22Rv1 (cell line): Measurements from ENCODE around the gene REXO1.

ENCODE experiments used
- H3K27ac ChIP-seq: fragments of 450-650 bp; 2 replicates; pipeline ENCODE4 v1.5.1; 2017
- ZFX ChIP-seq: fragments of 450-650 bp; IDR thresholded peaks from 2 replicates; pipeline ENCODE4 v1.6.1; 2017; ENCODE audit warnings: antibody characterized with exemption, borderline replicate concordance
- TF ChIP-seq, protein P1 (sequence below): fragments of 450-650 bp; IDR thresholded peaks from 2 replicates; pipeline ENCODE4 v1.5.1; 2017; ENCODE audit warnings: mild to moderate bottlenecking

The REXO1 gene

DNA sequence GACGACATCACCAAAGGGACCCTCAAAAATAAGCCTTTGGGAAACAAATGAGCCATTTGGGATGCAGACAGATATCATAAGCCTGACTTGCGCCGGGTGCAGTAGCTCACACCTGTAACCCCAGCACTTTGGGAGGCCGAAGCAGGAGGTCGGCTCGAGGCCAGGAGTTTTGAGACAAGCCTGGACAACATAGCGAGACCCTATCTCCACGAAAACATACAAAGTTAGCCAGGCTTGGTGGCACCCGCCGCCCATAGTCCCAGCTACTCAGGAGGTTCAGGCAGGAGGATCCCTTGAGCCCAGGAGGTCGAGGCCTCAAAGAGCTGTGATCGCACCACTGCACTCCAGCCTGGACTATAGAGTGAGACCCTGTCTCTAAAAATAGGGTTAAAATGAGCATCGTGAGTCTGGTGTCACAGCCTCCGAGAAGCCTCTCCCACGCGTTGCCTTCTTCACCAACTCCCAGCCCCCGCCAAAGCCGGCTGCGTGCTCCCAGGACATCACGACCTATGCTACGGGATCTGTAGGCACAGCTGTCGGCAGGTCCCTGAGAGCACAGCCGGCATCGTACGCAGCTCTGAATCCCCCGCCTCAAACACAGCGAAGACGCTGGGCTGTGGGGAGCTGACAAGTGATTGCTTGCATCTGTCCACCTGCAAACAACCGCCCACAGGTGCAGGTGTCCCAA is 1.6 kb downstream of the REXO1 start:
- TF ChIP-seq ZFX, result no peak
- TF ChIP-seq, protein P1, sequence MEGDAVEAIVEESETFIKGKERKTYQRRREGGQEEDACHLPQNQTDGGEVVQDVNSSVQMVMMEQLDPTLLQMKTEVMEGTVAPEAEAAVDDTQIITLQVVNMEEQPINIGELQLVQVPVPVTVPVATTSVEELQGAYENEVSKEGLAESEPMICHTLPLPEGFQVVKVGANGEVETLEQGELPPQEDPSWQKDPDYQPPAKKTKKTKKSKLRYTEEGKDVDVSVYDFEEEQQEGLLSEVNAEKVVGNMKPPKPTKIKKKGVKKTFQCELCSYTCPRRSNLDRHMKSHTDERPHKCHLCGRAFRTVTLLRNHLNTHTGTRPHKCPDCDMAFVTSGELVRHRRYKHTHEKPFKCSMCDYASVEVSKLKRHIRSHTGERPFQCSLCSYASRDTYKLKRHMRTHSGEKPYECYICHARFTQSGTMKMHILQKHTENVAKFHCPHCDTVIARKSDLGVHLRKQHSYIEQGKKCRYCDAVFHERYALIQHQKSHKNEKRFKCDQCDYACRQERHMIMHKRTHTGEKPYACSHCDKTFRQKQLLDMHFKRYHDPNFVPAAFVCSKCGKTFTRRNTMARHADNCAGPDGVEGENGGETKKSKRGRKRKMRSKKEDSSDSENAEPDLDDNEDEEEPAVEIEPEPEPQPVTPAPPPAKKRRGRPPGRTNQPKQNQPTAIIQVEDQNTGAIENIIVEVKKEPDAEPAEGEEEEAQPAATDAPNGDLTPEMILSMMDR, result no peak
- H3K27ac ChIP-seq, result peak overlapping the region; percentile 91; the same call in 1 of the 2 replicates

DNA sequence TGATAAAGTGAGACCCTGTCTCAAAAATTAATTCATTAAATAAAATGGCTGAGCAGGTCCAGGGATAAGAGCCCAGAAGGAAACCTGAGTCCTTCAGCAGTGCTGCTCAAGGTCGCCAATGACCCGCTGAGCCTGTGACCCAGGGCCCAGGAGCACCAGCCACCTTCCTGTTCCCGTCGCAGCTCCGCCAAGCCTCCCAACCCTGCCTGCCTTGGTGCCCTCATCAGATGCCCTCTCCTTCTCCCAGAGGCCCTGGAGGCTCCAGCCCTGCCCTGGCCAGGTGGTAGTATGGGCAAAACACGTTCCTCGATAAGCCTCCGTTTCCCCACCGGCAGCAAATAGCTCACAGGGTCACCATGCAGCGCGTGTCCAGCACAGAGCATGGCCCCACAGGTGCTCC is 2.6 kb downstream of the REXO1 start:
- TF ChIP-seq ZFX, result no peak
- TF ChIP-seq, protein P1, result no peak
- no peak overlapping the region for H3K27ac ChIP-seq

DNA sequence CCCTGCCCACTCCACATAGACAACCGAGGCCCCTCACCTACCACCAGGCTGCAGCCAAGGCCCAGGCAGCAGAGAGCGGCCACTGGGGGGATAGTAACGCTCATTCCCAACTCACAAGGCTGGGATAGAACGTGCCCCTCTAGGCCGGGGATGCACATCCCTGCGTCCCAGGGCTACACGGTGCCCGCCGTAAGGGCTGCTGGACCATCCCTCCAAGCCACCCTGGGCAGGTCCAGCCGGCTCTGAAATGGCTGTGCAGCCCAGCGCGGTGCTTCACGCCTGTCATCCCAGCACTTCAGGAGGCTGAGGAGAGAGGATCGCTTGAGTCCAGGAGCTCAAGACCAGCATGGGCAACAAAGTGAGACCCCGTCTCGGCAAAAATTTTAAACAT is 3.2 kb downstream of the REXO1 start:
- no peak overlapping the region for H3K27ac ChIP-seq
- TF ChIP-seq ZFX, result no peak
- TF ChIP-seq, protein P1, result no peak

DNA sequence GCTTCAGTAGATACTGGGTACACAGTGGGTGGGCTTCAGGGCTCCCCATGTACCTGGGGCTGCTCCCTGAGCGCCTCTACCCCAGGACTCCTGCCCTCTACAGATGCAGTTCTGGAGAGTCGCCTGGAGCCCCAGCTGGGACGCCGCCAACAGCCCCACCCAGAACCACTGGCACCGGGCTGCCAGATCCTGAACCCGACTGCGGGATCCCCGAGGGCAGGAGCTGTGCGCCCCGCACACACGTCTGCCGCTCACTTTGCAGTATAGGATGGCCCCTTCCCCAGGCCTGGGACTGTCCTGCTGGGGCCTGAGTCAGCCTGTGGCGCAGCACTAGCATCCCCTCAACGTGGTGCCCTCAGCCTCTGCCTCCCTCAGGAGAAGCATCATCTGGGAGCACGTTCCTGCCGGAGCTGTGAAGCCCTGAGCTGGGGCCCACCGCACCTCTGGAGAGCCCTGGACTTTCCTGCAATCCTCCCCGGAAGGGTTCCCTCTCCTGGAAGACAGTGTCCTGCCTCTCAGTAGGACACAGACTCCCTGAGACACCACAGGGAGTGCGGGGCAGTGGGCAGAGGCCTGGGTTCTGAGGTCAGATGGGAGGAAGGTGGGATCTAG is 3.7 kb downstream of the REXO1 start:
- TF ChIP-seq, protein P1, result no peak
- TF ChIP-seq ZFX, result no peak
- no peak overlapping the region for H3K27ac ChIP-seq

DNA sequence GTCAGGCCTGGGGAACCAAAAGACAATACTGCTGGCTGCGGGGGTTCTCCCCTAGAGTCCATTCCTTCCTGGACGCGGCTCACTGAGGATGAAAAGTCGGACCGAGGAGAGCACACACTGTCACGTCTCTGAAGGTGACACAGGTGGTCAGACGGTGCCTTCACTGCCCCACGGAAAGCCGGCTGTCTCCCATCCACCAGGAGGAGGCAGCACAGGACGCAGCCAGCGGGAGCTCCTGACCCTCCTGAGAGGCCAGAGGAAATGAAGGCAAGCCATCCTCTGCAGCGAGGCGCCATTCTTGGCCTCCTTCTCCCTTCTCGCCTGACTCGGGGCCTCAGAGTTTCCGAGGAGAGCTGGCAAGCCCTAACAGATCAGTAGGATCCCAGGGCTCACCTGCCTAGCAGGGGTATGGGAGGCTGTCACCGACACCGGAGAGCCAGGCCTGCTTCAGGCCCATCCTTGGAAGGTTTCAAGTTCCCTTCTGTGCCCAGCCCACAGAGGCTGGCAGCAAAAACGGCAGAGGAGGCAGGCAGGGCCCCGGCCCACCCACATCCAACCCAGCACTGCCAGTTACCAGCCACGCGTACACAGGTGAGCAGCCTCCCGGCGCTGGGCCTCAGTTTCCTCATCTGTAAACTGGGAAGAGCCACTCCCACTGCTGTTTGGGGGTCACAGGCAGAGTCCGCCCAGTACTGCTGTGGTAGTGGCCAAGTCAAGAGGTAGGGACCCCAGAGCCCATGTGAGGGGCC is 4.5 kb downstream of the REXO1 start:
- TF ChIP-seq ZFX, result no peak
- TF ChIP-seq, protein P1, result no peak
- H3K27ac ChIP-seq, result no peak overlapping the region

DNA sequence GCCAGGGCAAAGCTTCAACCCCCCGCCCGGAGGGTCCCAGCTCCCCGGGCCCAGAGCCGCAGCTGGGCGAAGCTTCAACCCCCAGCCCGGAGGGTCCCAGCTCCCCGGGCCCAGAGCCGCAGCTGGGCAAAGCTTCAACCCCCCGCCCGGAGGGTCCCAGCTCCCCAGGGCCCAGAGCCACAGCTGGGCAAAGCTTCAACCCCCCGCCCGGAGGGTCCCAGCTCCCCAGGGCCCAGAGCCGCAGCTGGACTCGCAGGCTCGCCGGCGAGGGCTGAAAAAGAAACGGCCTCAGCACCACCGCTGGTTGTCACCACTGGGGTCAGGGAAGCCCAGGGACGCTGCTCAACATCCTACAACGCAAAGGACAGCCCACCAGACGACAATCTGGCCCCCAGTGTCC is 5.2 kb downstream of the REXO1 start:
- TF ChIP-seq, protein P1, result no peak
- TF ChIP-seq ZFX, result no peak
- no peak overlapping the region for H3K27ac ChIP-seq
